SIG-M5 (cell line): ENCODE results near the gene OR4E1.
"Not testable (repeated sequence)": the region's sequence is repeated elsewhere in the genome, so short reads cannot be mapped to it uniquely, and the experiment has no call there.

Experiments
- DNase-seq: peaks from one replicate; lab custom pipeline; 2025; lab: John Stamatoyannopoulos, UW

OR4E1 gene

GRCh38 chr14:21673718-21674117 is at the start of gene OR4E1:
OR4E1 (minus strand) TSS chr14:21673818; CDS start chr14:21670935, 2,883 bp downstream.
- no peak for DNase-seq

- no peak for DNase-seq
These were observed 47.9 kb upstream of the OR4E1 start for GRCh38 chr14:21721504-21721903.

GRCh38 chr14:21719841-21720240 is 46.2 kb upstream of the OR4E1 start:
- no peak for DNase-seq

GRCh38 chr14:21714318-21714929 is 40.8 kb upstream of the OR4E1 start:
- DNase-seq: no peak

GRCh38 chr14:21712036-21712435 is 38.4 kb upstream of the OR4E1 start:
- DNase-seq: no peak

- DNase-seq: no peak
These were observed 37.8 kb upstream of the OR4E1 start for GRCh38 chr14:21711360-21711961.

GRCh38 chr14:21704338-21704737 is 30.7 kb upstream of the OR4E1 start:
- no peak for DNase-seq

GRCh38 chr14:21703357-21704326 is 30.0 kb upstream of the OR4E1 start:
- DNase-seq: no peak

- no peak for DNase-seq
These were observed 28.7 kb upstream of the OR4E1 start for GRCh38 chr14:21702316-21702715.

- DNase-seq: no peak
These were observed 25.9 kb upstream of the OR4E1 start for GRCh38 chr14:21699551-21699950.

GRCh38 chr14:21698538-21698937 is 24.9 kb upstream of the OR4E1 start:
- DNase-seq: not testable (repeated sequence)

- not testable (repeated sequence) for DNase-seq
These were observed 24.0 kb upstream of the OR4E1 start for GRCh38 chr14:21697662-21698061.

- DNase-seq: no peak
These were observed 20.8 kb upstream of the OR4E1 start for GRCh38 chr14:21694425-21694824.

- DNase-seq: no peak
These were observed 12.8 kb upstream of the OR4E1 start for GRCh38 chr14:21686468-21686867.

GRCh38 chr14:21680072-21680471 is 6.5 kb upstream of the OR4E1 start:
- DNase-seq: no peak

- DNase-seq: no peak
These were observed 1.9 kb upstream of the OR4E1 start for GRCh38 chr14:21675566-21675965.

GRCh38 chr14:21672116-21672515 is 1.5 kb downstream of the OR4E1 start:
- no peak for DNase-seq

- no peak for DNase-seq
These were observed 2.2 kb downstream of the OR4E1 start for GRCh38 chr14:21671371-21671770.

GRCh38 chr14:21669284-21669683 is 4.3 kb downstream of the OR4E1 start:
- DNase-seq: no peak

GRCh38 chr14:21668377-21668776 is 5.2 kb downstream of the OR4E1 start:
- no peak for DNase-seq

- DNase-seq: no peak
These were observed 16.6 kb downstream of the OR4E1 start for GRCh38 chr14:21656980-21657379.

GRCh38 chr14:21654215-21654614 is 19.4 kb downstream of the OR4E1 start:
- DNase-seq: no peak

- DNase-seq: no peak
These were observed 20.2 kb downstream of the OR4E1 start, which contains the start of gene OR4E2 for GRCh38 chr14:21653331-21653885. OR4E2 (plus strand) TSS chr14:21653835; CDS start chr14:21665083, 11,248 bp downstream.
